LoVo (cell line): Measurements from ENCODE around the gene CBFA2T3.
A peak's percentile ranks its signal among the peaks of the same experiment; 100 is the strongest.

Source experiments
- DNase-seq: peaks from one replicate; pipeline ENCODE4 v3.0.0-alpha.2; 2016; ENCODE audit warnings: low spot score

Gene CBFA2T3

DNA sequence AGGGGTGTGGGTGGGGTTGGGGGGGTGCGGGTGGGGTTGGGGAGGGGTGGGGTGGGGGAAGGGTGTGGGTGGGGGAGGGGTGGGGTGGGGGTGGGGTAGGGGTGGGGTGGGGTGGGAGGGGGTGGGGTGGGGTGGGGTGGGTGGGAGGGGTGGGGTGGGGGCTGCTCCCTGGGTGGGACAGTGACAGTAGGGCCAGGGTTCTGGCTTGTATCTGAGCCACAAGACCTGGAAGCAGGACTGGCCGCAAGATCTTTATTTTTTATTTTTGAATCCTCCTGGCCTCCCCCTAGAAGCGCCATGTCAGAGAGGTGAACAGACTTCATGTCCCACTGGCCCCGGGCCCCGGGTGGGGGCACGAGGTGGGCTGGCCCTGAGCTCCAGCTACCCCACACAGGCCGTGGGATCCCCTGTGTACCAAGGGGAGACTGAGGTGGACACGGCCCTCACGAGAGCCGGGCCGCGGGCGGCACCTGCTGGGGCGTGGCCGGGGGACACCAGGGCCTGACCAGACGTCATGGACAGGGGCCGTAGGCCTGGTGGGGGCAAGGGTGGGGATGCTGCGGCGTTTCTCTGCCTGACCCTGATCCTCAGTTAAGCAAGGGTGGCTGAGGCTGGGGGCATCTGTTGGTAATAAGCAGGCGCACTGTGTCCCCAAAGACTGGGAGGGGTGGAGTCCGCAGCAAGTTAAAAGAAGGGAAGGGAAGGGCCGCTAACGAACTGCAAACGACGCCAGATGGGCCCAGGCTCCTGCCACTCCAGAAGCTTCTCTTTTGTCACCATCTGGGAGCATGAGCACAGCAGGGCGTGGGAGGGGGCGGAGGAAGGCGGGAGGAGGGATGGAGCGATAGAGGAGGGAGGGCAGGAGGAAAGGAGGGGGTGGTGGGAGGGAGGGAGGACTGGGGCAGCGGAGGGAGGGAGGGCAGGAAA lies 88.3 kb downstream of the CBFA2T3 start:
- no peak for DNase-seq

- no peak for DNase-seq
Observed at GRCh38 chr16:88888057-88888456, 89.0 kb downstream of the CBFA2T3 start.

DNA sequence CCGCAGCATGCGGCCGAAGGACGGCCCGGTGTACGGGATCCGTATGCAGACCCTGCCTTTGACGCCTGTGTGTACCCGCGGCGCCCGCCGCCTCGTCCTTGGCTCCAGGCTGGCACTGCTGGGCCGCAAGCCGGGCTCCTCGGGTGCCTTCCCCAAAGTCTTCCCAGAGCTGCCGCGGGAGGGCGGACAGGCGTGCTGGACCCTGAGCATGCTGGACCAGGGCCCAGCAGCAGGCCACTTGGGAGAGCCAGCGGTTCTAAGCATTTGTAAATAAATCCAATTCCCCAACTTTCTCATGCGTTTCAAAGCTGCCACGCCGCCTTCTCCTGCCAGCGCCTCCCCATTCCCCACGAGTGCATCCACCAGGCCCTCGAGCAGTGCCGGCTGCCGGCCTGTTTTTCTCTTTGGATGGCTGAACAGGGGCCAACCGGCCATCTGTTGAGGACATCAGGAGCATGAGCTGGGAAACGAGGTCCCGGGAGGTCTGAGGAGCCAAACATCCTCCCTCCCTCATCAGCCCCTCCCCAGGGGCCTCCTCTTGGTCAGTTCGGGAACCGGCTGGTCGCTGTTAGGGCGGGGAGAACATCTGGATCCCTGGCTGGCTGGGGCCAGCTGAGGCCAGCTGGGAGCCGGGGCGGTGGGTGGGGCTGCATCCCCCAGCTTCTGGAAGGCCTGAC lies 90.0 kb downstream of the CBFA2T3 start:
- no peak for DNase-seq

- no peak for DNase-seq
Observed at GRCh38 chr16:88886420-88886844, 90.6 kb downstream of the CBFA2T3 start.

DNA sequence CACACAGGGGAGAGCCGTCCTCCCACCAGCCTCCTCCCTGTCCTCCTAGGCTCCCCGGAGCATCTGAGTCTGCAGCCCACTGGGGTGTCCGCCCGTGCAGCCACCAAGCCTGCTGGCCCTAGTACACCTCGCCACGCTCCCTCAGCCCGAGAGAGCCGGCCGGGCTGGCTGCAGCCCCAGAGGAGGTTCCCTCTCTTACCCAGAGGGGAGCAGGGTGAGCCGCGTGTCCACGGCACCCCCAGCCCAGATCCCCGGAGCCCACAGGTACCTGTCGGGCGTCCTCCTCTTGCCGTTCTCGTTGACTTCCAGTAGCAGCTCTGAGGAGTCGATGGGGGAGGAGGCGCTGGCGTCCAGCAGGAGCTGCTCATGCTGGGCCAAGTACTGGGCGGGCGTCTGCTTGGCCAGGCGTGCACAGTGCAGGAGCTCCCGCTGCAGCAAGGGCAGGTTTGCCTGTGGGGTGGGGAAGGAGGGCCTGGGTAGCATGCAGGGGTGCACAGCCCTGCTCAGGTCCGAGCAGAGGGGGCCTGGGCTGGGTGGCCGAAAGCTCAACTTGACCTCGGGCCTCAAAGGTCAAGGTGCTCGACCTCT lies 91.2 kb downstream of the CBFA2T3 start:
- DNase-seq = no peak

DNA sequence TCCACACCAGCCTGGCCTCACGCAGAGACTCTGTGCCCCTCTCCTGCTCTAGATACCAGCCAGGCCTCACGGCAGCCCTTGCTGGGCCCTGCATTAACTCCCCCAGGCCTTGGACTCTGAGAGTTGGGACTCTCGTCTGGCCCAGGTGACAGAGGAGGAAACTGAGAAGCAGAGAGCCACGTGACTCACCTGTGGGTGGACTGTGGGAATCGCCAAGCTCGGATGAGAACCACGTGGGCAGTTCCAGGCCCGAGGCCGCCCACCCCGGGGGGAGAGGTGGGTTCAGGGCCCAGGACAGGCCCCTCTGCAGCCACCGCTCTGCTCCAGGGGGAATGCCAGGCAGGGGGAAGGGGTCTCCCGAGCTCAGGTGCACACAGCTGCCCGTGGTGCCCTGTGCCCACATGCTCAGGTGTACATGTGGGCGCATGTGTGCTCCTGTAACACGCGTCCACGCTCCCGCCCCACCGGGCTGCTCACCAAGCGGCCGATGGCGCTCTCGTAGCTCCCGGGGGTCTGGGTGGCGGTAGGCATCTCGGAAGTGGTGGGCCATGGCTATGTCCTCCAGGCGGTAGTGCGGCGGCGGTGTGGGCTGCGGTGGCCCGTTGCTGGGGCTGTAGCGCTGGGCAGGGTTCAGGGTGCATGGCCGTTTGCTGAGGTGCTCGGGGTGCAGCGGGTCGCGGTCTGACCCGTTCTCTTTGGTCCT lies 92.3 kb downstream of the CBFA2T3 start:
- no peak for DNase-seq

DNA sequence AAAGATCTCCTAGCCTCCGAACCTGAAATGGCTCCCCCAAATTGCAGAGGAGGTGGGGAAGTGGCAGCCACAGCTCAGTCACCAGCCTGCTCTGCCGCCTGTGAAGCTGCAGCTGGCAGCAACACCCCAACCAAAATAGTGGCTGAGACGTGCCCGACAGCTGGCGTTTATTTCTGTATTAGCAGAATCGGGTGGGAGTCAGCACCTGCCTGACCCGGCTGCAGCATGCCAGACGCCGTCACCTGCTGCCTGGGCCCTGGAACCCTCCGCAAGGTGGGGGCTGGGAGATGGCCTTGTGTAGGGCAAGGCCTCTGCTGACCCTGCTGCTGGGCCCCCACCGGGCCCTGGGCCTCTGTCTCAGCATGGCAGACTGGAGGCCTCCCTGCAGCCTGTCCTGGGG lies 93.1 kb downstream of the CBFA2T3 start:
- DNase-seq = no peak

DNA sequence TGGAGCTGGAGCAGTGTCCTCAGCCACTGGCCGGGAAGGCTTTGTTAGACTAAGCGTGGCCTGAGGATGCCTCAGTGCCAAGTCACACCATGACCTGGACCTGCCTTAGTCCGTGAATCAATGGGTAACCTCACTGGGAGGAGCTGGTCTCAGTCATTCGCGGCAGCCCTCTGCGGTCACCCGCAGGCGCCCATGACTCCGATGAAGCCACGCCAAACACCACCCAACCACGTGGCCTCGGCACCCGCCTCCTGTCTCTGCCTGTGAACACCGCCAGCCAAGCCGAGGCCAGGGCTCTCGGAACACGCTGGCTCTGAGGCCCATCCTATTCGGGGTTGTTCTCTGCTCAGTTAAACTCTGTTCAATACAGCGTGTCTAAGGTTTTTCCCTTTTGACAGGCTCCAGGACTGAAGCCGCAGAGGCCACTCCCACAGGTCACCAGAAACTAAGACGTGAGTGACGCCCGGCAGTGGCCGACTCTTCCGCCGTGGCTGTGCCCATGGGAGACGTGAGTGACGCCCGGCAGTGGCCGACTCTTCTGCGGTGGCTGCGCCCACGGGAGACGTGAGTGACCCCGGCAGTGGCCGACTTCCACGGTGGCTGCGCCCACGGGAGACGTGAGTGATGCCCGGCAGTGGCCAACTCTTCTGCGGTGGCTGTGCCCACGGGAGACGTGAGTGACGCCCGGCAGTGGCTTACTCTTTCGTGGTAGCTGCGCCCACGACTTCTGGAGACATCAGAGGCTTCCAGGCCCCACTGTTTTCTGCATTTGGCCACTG lies 93.7 kb downstream of the CBFA2T3 start:
- no peak for DNase-seq

DNA sequence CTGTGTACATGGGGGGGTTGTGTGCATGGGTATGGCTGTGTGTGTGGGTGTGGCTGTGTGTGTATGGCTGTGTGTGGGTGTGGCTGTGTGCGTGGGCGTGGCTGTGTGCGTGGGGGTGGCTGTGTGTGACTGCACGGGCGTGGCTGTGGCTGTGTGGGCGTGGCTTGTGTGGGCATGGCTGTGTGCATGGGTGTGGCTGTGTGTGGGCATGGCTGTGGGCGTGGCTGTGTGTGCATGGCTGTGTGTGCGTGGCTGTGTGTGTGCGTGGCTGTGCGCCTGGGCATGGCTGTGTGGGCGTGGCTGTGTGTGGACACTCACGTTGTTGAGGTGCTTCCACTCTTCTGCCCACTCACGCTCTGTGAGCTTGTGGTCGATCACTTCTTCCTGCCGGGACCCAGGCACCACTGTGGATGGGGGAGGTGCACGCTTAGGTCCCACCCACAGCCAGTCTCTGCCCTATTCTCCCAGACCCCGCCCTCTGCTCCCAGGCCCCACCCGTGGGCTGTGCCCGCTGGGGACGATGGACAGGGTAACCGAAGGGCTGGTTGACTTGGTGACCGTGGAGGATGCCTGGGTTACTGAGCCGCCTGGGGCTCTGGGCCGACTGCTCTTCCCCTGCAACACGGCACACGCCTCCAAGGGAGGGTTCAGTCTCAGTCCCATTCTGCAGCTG lies 94.5 kb downstream of the CBFA2T3 start:
- DNase-seq = peak; percentile 2

DNA sequence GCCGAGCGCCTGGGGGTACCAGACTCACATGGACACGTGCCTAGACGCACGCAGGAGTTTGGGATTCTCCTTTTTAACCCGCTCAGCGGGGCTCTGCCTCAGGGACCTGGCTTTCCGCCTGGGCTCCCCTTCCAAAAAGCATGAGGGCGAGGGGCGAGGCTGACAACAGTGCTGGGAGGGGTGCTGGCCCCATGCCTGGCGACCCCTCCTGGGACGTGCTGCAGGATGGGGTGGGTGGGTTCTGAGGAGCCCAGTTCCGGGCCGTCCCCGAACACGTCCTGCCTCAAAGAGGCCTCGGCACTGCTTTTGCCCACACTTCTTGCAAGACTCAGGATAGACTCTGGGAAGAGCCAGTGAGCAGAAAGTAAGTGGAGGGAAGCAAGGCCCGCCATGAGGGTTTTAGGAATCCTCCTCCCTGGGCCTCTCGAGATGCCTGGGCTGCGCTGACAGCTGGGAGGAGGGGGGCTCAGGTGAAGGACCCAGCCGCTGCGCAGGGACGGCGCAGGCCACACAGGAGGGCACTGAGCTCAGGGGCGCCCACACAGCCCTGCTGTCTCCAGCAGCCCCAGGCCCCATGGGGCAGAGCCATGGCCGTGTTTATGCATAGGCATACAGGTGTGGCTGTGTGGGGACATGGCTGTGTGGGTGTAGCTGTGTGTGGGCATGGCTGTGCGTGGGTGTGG lies 95.2 kb downstream of the CBFA2T3 start:
- no peak for DNase-seq

GRCh38 chr16:88881007-88881615 lies 95.9 kb downstream of the CBFA2T3 start:
- DNase-seq = no peak

GRCh38 chr16:88880226-88881006 lies 96.6 kb downstream of the CBFA2T3 start:
- DNase-seq = no peak

DNA sequence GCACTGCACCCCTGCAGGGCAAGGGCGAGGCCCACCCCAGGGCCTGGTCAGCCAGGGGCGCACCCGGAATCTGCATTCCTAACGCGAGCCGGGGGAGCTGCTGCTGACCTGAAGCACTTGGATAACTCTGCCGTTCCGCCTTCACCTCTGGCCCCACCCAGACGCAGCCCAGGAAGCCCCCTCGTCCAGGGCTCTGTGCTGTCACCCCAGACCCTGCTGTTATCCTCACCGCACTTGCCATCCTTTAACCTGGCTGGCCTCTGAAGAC lies 97.3 kb downstream of the CBFA2T3 start:
- no peak for DNase-seq

GRCh38 chr16:88878967-88879787 lies 97.8 kb downstream of the CBFA2T3 start:
- no peak for DNase-seq

DNA sequence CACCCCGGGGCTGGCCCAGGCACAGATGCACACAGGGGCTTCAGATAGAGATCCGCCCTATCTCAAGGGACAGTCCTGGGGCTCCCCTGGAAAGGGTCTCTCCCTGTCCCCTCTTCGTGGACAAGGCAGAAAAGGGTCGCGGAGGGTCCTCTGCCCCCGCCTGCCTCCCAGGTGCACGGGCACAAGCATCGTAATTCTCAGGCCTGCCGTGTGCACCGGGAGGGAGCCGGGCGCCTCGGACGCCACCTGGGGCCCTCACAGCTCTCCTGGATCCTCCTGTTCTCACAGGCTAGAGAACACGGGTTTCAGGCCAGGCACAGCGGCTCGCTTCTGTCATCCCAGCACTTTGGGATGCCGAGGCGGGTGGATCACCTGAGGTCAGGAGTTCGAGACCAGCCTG lies 98.7 kb downstream of the CBFA2T3 start:
- no peak for DNase-seq

GRCh38 chr16:88877564-88878289 lies 99.3 kb downstream of the CBFA2T3 start:
- DNase-seq = no peak

DNA sequence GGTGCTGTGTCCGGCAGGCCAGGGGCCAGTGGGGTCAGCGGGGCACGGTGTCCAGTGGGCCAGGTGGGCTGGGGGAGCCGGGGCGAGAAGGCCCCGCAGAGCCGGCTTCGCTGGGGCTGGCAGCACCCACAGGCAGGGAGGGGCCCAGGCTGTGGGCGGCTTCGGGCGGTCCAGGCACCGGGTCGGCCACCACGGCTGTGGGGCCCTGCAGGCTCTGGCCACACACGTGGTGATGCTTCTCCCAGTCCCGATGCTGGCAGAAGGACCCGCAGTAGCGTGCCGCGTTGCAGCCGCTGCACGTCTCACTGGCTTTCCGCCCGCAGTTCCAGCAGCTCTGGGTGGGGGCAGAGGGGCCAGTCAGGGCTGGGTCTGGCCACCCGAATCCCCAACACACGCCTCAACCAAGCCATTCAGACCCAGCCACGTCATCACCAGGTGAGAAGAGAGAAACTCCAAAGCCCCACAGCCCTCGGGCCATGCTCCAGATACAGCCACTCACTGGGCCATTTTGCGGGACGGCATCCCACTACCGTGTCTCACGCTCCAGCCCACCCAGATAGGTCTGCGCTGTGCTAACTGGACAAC lies 100.0 kb downstream of the CBFA2T3 start:
- DNase-seq = no peak
